Measurements from ENCODE around the gene NKAIN2. TPM values are rescaled to one million over a fixed set of nuclear protein-coding genes. Genes with fewer than 3 reads are reported as not detected.

NKAIN2 gene
- total RNA-seq, 2 donors from 2014 or later: not detected

- no peak for DNase-seq (ENCODE audit: low spot score)
- no peak for ATAC-seq
- no peaks in the 10 kb centered on the region for H3K36me3 Mint-ChIP-seq
- H3K4me3 Mint-ChIP-seq: no peak overlapping the region
- H3K4me1 Mint-ChIP-seq (ENCODE audit: low read depth in 2 of 2): no peaks in the 10 kb centered on the region
- H3K27me3 Mint-ChIP-seq: no peaks in the 10 kb centered on the region
- peaks cover 4% of the 10 kb centered on the region for H3K9me3 Mint-ChIP-seq
- H3K27ac Mint-ChIP-seq: no peak overlapping the region
Measured at GRCh38 chr6:124604719-124605118, 801.1 kb downstream of the NKAIN2 start.

DNA sequence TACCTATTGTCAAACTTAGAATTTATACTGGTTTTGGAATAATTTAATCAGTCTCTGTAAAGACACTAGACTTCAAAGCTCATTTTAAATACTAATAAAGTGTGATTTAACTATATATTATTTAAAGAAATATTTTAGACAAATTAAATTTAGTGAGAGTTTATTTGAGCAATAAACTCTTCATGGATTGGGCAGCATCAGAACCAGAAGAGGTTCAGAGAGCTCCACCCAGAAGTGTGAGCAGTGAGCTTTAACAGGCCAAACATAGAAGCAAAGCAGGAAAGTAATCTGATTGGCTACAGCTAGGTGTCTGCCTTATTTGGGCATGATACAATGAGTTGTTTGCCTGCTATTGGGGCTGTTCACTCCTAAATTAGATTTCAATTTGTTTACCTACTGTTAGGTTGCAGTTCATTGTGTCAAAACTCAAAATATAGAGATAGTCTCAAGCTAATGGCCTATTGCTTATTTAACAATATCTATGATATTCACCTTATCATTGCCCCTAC lies 803.5 kb downstream of the NKAIN2 start:
- Mint-ChIP-seq H3K27ac (no peak overlapping the region), H3K27me3 (no peaks in the 10 kb centered on the region), H3K9me3 (peaks cover 4% of the 10 kb centered on the region), H3K4me3 (no peak overlapping the region), H3K36me3 (no peaks in the 10 kb centered on the region), H3K4me1 (ENCODE audit: low read depth in 2 of 2) (no peaks in the 10 kb centered on the region)
- ATAC-seq (no peak), DNase-seq (ENCODE audit: low spot score) (no peak)

- Mint-ChIP-seq H3K27me3 (no peaks in the 10 kb centered on the region), H3K4me3 (no peak overlapping the region), H3K9me3 (peaks cover 12% of the 10 kb centered on the region), H3K4me1 (ENCODE audit: low read depth in 2 of 2) (no peaks in the 10 kb centered on the region), H3K27ac (no peak overlapping the region), H3K36me3 (no peaks in the 10 kb centered on the region)
- ATAC-seq: no peak
- DNase-seq (ENCODE audit: low spot score): no peak
Measured at GRCh38 chr6:124613031-124613430, 809.4 kb downstream of the NKAIN2 start.

GRCh38 chr6:124622351-124622750 lies 818.7 kb downstream of the NKAIN2 start:
- Mint-ChIP-seq H3K27me3 (no peaks in the 10 kb centered on the region), H3K4me3 (no peak overlapping the region), H3K9me3 (peaks cover 9% of the 10 kb centered on the region), H3K4me1 (ENCODE audit: low read depth in 2 of 2) (no peaks in the 10 kb centered on the region), H3K36me3 (no peaks in the 10 kb centered on the region), H3K27ac (no peak overlapping the region)
- DNase-seq (ENCODE audit: low spot score): no peak
- ATAC-seq: no peak

- Mint-ChIP-seq H3K9me3 (peaks cover 17% of the 10 kb centered on the region), H3K4me1 (ENCODE audit: low read depth in 2 of 2) (no peaks in the 10 kb centered on the region), H3K4me3 (no peak overlapping the region), H3K36me3 (no peaks in the 10 kb centered on the region), H3K27ac (no peak overlapping the region), H3K27me3 (no peaks in the 10 kb centered on the region)
- DNase-seq (ENCODE audit: low spot score) (no peak), ATAC-seq (no peak)
Measured at GRCh38 chr6:124633655-124634054, 830.0 kb downstream of the NKAIN2 start.

DNA sequence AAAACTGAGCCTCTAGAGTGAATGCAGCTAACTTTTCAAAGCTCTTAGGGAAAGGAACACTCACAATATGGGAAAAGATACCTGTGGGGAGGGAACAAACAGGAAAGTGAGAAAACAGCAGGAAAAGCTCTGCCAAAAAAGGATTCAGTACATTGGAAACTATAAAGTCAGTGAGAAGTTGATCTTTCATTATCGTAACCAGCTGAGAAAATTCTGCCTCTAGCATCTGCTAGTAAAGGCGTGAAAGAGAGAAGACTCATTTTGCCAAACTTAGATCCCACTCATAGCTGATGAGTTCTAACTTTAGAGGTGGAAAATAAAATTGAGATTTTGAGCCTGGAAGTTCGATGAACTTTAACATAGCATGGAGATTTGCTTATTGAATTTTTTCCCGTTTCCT lies 836.8 kb downstream of the NKAIN2 start:
- H3K4me3 Mint-ChIP-seq: no peak overlapping the region
- ATAC-seq (no peak), DNase-seq (ENCODE audit: low spot score) (no peak)
- no peaks in the 10 kb centered on the region for H3K27me3 Mint-ChIP-seq
- no peaks in the 10 kb centered on the region for H3K36me3 Mint-ChIP-seq
- H3K27ac Mint-ChIP-seq: no peak overlapping the region
- peaks cover 18% of the 10 kb centered on the region for H3K9me3 Mint-ChIP-seq
- no peaks in the 10 kb centered on the region for H3K4me1 Mint-ChIP-seq (ENCODE audit: low read depth in 2 of 2)

- H3K4me1 Mint-ChIP-seq (ENCODE audit: low read depth in 2 of 2): no peaks in the 10 kb centered on the region
- H3K36me3 Mint-ChIP-seq: no peaks in the 10 kb centered on the region
- no peaks in the 10 kb centered on the region for H3K27me3 Mint-ChIP-seq
- DNase-seq (ENCODE audit: low spot score) (no peak), ATAC-seq (no peak)
- no peak overlapping the region for H3K4me3 Mint-ChIP-seq
- H3K9me3 Mint-ChIP-seq: peaks cover 18% of the 10 kb centered on the region
- no peak overlapping the region for H3K27ac Mint-ChIP-seq
Measured at GRCh38 chr6:124655866-124656265, 852.2 kb downstream of the NKAIN2 start.

- no peaks in the 10 kb centered on the region for H3K4me1 Mint-ChIP-seq (ENCODE audit: low read depth in 2 of 2)
- no peaks in the 10 kb centered on the region for H3K36me3 Mint-ChIP-seq
- DNase-seq (ENCODE audit: low spot score): no peak
- H3K9me3 Mint-ChIP-seq: peaks cover 13% of the 10 kb centered on the region
- no peak overlapping the region for H3K27ac Mint-ChIP-seq
- H3K27me3 Mint-ChIP-seq: no peaks in the 10 kb centered on the region
- ATAC-seq: no peak
- H3K4me3 Mint-ChIP-seq: no peak overlapping the region
Measured at GRCh38 chr6:124658053-124658452, 854.4 kb downstream of the NKAIN2 start.

GRCh38 chr6:124659427-124659826 lies 855.8 kb downstream of the NKAIN2 start:
- ATAC-seq: no peak

GRCh38 chr6:124660185-124660584 lies 856.5 kb downstream of the NKAIN2 start:
- H3K27me3 Mint-ChIP-seq: no peaks in the 10 kb centered on the region
- H3K36me3 Mint-ChIP-seq: no peaks in the 10 kb centered on the region
- no peak overlapping the region for H3K27ac Mint-ChIP-seq
- no peaks in the 10 kb centered on the region for H3K4me1 Mint-ChIP-seq (ENCODE audit: low read depth in 2 of 2)
- peaks cover 13% of the 10 kb centered on the region for H3K9me3 Mint-ChIP-seq
- H3K4me3 Mint-ChIP-seq: no peak overlapping the region
- no peak for ATAC-seq
- DNase-seq (ENCODE audit: low spot score): no peak

More at GRCh38 chr6:124659427-124659826, 855.8 kb downstream of the NKAIN2 start:
- Mint-ChIP-seq H3K27ac (no peak overlapping the region), H3K4me3 (no peak overlapping the region), H3K4me1 (ENCODE audit: low read depth in 2 of 2) (no peaks in the 10 kb centered on the region), H3K27me3 (no peaks in the 10 kb centered on the region), H3K36me3 (no peaks in the 10 kb centered on the region), H3K9me3 (peaks cover 13% of the 10 kb centered on the region)
- no peak for DNase-seq (ENCODE audit: low spot score)

- Mint-ChIP-seq H3K9me3 (peaks cover 12% of the 10 kb centered on the region), H3K27me3 (no peaks in the 10 kb centered on the region), H3K4me3 (no peak overlapping the region), H3K36me3 (no peaks in the 10 kb centered on the region), H3K27ac (no peak overlapping the region), H3K4me1 (ENCODE audit: low read depth in 2 of 2) (no peaks in the 10 kb centered on the region)
- DNase-seq (ENCODE audit: low spot score) (no peak), ATAC-seq (no peak)
Measured at GRCh38 chr6:124661097-124661661, 857.5 kb downstream of the NKAIN2 start.

GRCh38 chr6:124668028-124668427 lies 864.4 kb downstream of the NKAIN2 start:
- no peaks in the 10 kb centered on the region for H3K4me1 Mint-ChIP-seq (ENCODE audit: low read depth in 2 of 2)
- no peak overlapping the region for H3K4me3 Mint-ChIP-seq
- ATAC-seq (no peak), DNase-seq (ENCODE audit: low spot score) (no peak)
- no peaks in the 10 kb centered on the region for H3K36me3 Mint-ChIP-seq
- no peak overlapping the region for H3K27ac Mint-ChIP-seq
- H3K27me3 Mint-ChIP-seq: no peaks in the 10 kb centered on the region
- H3K9me3 Mint-ChIP-seq: peaks cover 12% of the 10 kb centered on the region

GRCh38 chr6:124669713-124670480 lies 866.2 kb downstream of the NKAIN2 start:
- DNase-seq (ENCODE audit: low spot score) (no peak), ATAC-seq (no peak)
- peaks cover 13% of the 10 kb centered on the region for H3K9me3 Mint-ChIP-seq
- H3K36me3 Mint-ChIP-seq: no peaks in the 10 kb centered on the region
- H3K4me1 Mint-ChIP-seq (ENCODE audit: low read depth in 2 of 2): no peaks in the 10 kb centered on the region
- H3K27me3 Mint-ChIP-seq: no peaks in the 10 kb centered on the region
- no peak overlapping the region for H3K4me3 Mint-ChIP-seq
- no peak overlapping the region for H3K27ac Mint-ChIP-seq

- no peak for ATAC-seq
- no peaks in the 10 kb centered on the region for H3K36me3 Mint-ChIP-seq
- DNase-seq (ENCODE audit: low spot score): no peak
- no peak overlapping the region for H3K27ac Mint-ChIP-seq
- no peak overlapping the region for H3K4me3 Mint-ChIP-seq
- no peaks in the 10 kb centered on the region for H3K4me1 Mint-ChIP-seq (ENCODE audit: low read depth in 2 of 2)
- peaks cover 13% of the 10 kb centered on the region for H3K9me3 Mint-ChIP-seq
- no peaks in the 10 kb centered on the region for H3K27me3 Mint-ChIP-seq
Measured at GRCh38 chr6:124670801-124671200, 867.1 kb downstream of the NKAIN2 start.
